MCF 10A (cell line): ENCODE measurements around the gene MINDY2. TPM values are rescaled to one million over a fixed set of nuclear protein-coding genes. Genes with fewer than 3 reads are reported as not detected.

Experiments
- BruUV-seq: library from RNA; stranded (reverse); fragments of 400-500 nt; replicated peaks from 2 replicates; lab custom pipeline; 2021; lab: Mats Ljungman, UMichigan
- CTCF ChIA-PET: fragments of 300-600 bp; sonication (Branson Sonifier 250); formaldehyde crosslinking; extraction: SDS; loops from one replicate; lab custom pipeline; 2021; ENCODE audit warnings: antibody characterized with exemption, inconsistent platforms; lab: Yijun Ruan, JAX
- POLR2A ChIA-PET: fragments of 300-600, 350-650 bp; sonication (Branson Sonifier 250); formaldehyde crosslinking; extraction: SDS; loops from one replicate; lab custom pipeline; 2020; ENCODE audit warnings: antibody characterized with exemption, inconsistent platforms; lab: Yijun Ruan, JAX
- DNase-seq: peaks from one replicate; pipeline ENCODE4 v3.0.0-alpha.2; 2018; ENCODE audit not compliant: unreplicated experiment
- H3K27ac Mint-ChIP-seq: one replicate; pipeline ENCODE4 v1.8.0; 2022; ENCODE audit warnings: mild to moderate bottlenecking, low read depth, mixed read lengths; ENCODE audit not compliant: unreplicated experiment
- H3K27me3 Mint-ChIP-seq: one replicate; pipeline ENCODE4 v1.8.0; 2022; ENCODE audit warnings: mixed read lengths; ENCODE audit not compliant: insufficient read depth, unreplicated experiment
- H3K36me3 Mint-ChIP-seq: one replicate; pipeline ENCODE4 v1.8.0; 2022; ENCODE audit warnings: mild to moderate bottlenecking, moderate library complexity, mixed read lengths; ENCODE audit not compliant: insufficient read depth, unreplicated experiment
- H3K4me1 Mint-ChIP-seq: one replicate; pipeline ENCODE4 v1.8.0; 2022; ENCODE audit warnings: mixed read lengths; ENCODE audit not compliant: insufficient read depth, unreplicated experiment
- H3K4me3 Mint-ChIP-seq: one replicate; pipeline ENCODE4 v1.8.0; 2022; ENCODE audit warnings: mild to moderate bottlenecking, moderate library complexity, mixed read lengths; ENCODE audit not compliant: unreplicated experiment
- H3K9me3 Mint-ChIP-seq: one replicate; pipeline ENCODE4 v1.8.0; 2022; ENCODE audit warnings: mixed read lengths; ENCODE audit not compliant: unreplicated experiment
- CTCF ChIP-seq: fragments of 200-600 bp; IDR thresholded peaks from one replicate; pipeline ENCODE4 v1.8.0; 2022; ENCODE audit warnings: antibody characterized with exemption, mild to moderate bottlenecking; ENCODE audit not compliant: unreplicated experiment
- intact Hi-C: fragments of 100-400 bp; cut with micrococcal nuclease; formaldehyde crosslinking; loops from 2 replicates; pipeline ENCODE4 v1.14.1; 2022
- total RNA-seq: library from RNA; stranded (reverse); gene quantifications from 2 replicates; pipeline ENCODE4 v1.2.3, GENCODE V29; 2022

The MINDY2 gene
- total RNA-seq, 1 experiment from 2014 or later, result 21.9 TPM

DNA sequence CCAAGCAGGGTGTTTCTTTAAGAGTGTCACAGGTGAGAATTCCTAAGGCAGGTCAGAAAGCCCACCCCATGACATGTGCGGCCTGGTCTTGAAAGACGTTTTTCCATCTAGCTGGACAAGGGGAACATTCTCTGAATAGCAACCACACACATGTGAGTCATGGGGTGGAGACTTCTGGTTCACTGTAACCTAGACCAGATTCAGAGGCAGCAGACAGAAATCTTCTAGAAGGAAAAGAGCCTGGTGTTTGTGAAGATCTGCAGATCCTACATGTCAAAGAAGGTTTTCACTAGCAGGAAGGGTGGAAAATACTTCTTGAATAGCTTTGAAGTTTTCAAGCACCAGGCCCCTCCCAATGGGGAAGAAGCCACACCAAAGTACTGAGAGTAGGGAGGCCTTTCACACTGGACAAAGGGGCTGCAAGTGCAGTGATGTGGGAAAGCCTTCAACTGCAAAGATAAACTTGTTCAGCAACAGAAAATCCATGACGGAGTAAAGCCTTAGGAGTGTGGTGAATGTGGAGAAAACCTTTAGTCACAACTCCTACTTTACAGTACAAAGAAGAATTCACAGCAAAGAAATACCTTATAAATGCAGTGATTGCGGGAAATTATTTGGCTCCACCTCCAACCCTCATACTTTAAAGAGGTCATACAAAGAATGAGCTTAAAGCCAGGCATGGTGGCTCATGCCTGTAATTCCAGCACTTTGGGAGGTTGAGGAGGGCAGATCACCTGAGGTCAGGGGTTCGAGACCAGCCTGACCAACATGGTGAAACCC is 39.2 kb upstream of the MINDY2 start:
- H3K27me3 Mint-ChIP-seq, result no peaks in the 10 kb centered on the region
- no peaks in the 10 kb centered on the region for H3K9me3 Mint-ChIP-seq
- H3K4me1 Mint-ChIP-seq, result peaks cover 40% of the 10 kb centered on the region
- ChIA-PET CTCF (no interaction called here), POLR2A (interaction anchor here (0.5 to 3.7 kb wide), 7 partner anchors 9 to 797 kb away, joined by 3 to 44 read pairs (median 4); partner anchors contain the start of genes ADAM10 and MINDY2)
- DNase-seq, result peak; percentile 64
- peak overlapping the region; percentile 37 for H3K4me3 Mint-ChIP-seq
- TF ChIP-seq CTCF, result no peak
- intact Hi-C loops, result no loop called here
- peak overlapping the region; percentile 83 for H3K27ac Mint-ChIP-seq
- H3K36me3 Mint-ChIP-seq, result no peaks in the 10 kb centered on the region
- no TSS peak for BruUV-seq

- no peak for DNase-seq
- Mint-ChIP-seq H3K27ac (peak overlapping the region; percentile 83), H3K36me3 (no peaks in the 10 kb centered on the region), H3K27me3 (no peaks in the 10 kb centered on the region), H3K4me1 (peaks cover 40% of the 10 kb centered on the region), H3K4me3 (no peak overlapping the region), H3K9me3 (no peaks in the 10 kb centered on the region)
- TF ChIP-seq CTCF, result no peak
- no TSS peak for BruUV-seq
- ChIA-PET POLR2A (interaction anchor here (0.6 to 3.7 kb wide), 6 partner anchors 9 to 183 kb away, joined by 3 to 44 read pairs (median 5); partner anchors contain the start of genes ADAM10 and MINDY2), CTCF (no interaction called here)
- intact Hi-C loops, result no loop called here
Observed at GRCh38 chr15:58732625-58733363, 38.3 kb upstream of the MINDY2 start.

DNA sequence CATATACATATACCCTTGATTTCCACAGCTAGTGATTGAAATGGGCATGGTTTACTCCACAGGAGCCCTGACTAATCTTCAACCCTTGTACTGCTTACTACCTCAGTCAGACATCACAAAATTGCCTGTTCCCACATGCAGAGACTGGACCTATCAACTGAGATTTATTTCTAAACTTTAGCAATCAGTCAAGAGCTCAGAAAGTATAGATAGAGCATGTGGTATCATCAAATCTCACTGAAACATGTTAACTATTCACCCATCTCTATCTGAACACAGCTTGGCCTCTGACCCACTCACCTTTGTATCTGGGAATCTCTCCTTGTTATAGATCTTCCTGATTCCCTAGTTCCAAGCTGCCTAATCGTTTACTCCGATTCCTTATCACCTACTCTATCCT is 36.2 kb upstream of the MINDY2 start:
- no peak for TF ChIP-seq CTCF
- ChIA-PET CTCF (interaction anchor here (0.6 to 0.9 kb wide), 2 partner anchors 13 to 501 kb away, joined by 3 read pairs; no protein-coding TSS in a partner anchor), POLR2A (interaction anchor here (1.2 to 6.5 kb wide), 4 partner anchors 8 to 36 kb away, joined by 3 to 119 read pairs (median 13); partner anchors contain the start of genes ADAM10 and MINDY2)
- BruUV-seq, result no TSS peak
- DNase-seq, result no peak
- H3K4me1 Mint-ChIP-seq, result peaks cover 53% of the 10 kb centered on the region
- H3K27ac Mint-ChIP-seq, result no peak overlapping the region
- intact Hi-C loops, result no loop called here
- H3K4me3 Mint-ChIP-seq, result no peak overlapping the region
- H3K9me3 Mint-ChIP-seq, result no peaks in the 10 kb centered on the region
- no peaks in the 10 kb centered on the region for H3K36me3 Mint-ChIP-seq
- no peaks in the 10 kb centered on the region for H3K27me3 Mint-ChIP-seq
